Pancreas (tissue), 10 donors: ENCODE measurements around the gene GAB4. TPM values are rescaled to one million over a fixed set of nuclear protein-coding genes. Genes with fewer than 3 reads are reported as not detected.

ENCODE experiments used
- ATAC-seq, 4 donors: fragments of 200-7000 bp; cut with Tn5 transposase; one replicate each; pipeline versions ENCODE4 v1.8.0 to v1.9.1; 2020; ENCODE audit warnings: mild to moderate bottlenecking in 4 of 4, moderate library complexity in 4 of 4
- DNase-seq, 6 donors: peaks; one replicate each; pipeline ENCODE4 v3.0.0-alpha.2; 2020
- FAIRE-seq: peaks from 2 replicates; lab custom pipeline; 2012; peaks lifted over from hg19 to GRCh38; lab: Jason Lieb, UNC
- H3K27ac ChIP-seq, 4 donors: fragments of 200-600 bp; sonication (generic); 1 replicate in 3 of 4; 2 replicates in 1 of 4; pipeline versions ENCODE4 v1.5.0 to v1.8.0; 2020
- H3K27me3 ChIP-seq, 4 donors: fragments of 200-600 bp; one replicate each; pipeline ENCODE4 v1.8.0; 2021
- H3K36me3 ChIP-seq, 3 donors: fragments of 200-600 bp; sonication (generic) in 1 of 3; one replicate each; pipeline versions ENCODE4 v1.5.0 to v1.8.0; 2020 to 2021
- H3K4me1 ChIP-seq, 3 donors: fragments of 200-600 bp; one replicate each; pipeline ENCODE4 v1.8.0; 2021
- H3K4me3 ChIP-seq, 4 donors: fragments of 200-600 bp; sonication (generic) in 2 of 4; one replicate each; pipeline versions ENCODE4 v1.5.0 to v1.8.0; 2020 to 2021
- H3K9me3 ChIP-seq, 4 donors: fragments of 200-600 bp; one replicate each; pipeline ENCODE4 v1.8.0; 2021
- CTCF ChIP-seq, 4 donors: fragments of 200-600 bp; sonication (generic) in 3 of 4; IDR thresholded peaks; one replicate each; pipeline versions ENCODE4 v1.5.0 to v1.8.0; 2021; ENCODE audit warnings: antibody characterized with exemption in 4 of 4
- WGBS, 2 donors: extraction: QIAGEN DNeasy Blood & Tissue Kit; methylation state at CpG; one replicate each; pipeline ENCODE4 v1.1.7; 2013; 5-methylcytosine and 5-hydroxymethylcytosine counted together
- intact Hi-C, 3 donors: fragments of 100-400 bp; cut with DNase I; formaldehyde crosslinking; loops; one replicate each; pipeline versions ENCODE4 v1.11.1 to v1.14.2; 2022
- polyA plus RNA-seq, 2 donors: library from polyadenylated mRNA; stranded (reverse); fragments of 200-250 nt; gene quantifications; one replicate each; pipeline ENCODE4 v1.2.3, GENCODE V29; 2013
- total RNA-seq, 6 donors: library from RNA; stranded (reverse); fragmentation: NEBNext Ultra II Directional in 4 of 6; extraction: Animal tissue kit (Norgen Biotek cat#: 25700) in 4 of 6; gene quantifications; one replicate each; pipeline versions ENCODE4 v1.2.1 to v1.2.4, GENCODE V29; 2021 to 2023
- donor health status: healthy with polysubstance abuse.
- donor health status: DM: no; HTN: no; CAD: no; lungs with moderate emphysema.
- donor health status: DM: no; HTN: no; CAD: no.
- donor health status: control.
- donor health status: control.
- donor health status: Bipolar disorder and iron deficiency.
- donor health status: DM: yes; HTN: yes; CAD: no.
- donor health status: DM: no; HTN: no; CAD: no.
- donor health status: DM: no; HTN: no; CAD: no.
- donor health status: DM: yes; HTN: yes; CAD: no.

GAB4 gene
- total and polyA plus RNA-seq, 8 donors = not detected

DNA sequence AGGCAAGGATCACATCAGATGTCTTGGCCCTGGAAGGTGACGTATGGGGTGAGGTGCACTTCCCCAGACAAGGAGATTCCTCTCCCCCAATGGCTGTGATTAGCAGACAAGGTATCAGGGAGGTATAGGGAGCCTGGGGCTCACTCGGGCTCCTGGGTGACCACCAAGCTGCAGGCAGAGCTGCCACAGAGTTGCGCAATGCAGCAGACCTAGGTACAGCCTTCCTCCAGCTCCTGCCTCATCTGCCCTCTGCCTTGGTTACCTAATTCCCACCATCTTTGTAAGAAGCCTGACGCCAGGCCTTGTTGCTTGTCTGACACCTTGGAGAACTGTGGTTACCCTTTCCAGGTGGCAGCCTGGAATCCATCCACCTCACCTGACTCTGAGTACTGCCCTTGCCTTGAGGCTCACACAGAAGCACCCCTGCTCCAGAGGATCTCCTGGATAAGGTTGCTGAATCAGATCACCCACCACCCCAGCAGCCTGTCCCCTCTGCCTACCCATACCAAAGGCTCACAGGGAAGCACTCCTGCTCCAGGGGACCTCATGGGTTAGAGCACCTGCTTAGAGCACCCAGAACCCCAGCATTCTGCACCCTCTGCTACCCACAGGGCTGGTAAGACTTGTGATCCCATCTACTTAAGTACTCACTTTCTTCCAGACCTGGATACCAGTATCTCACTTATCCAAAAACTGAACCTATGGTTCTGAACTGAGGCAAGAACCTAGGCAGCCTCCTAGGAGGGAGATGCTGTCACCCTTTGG, 40.4 kb downstream of the GAB4 start:
- H3K27ac ChIP-seq = no peak overlapping the region
- no peaks in the 10 kb centered on the region for H3K27me3 ChIP-seq
- intact Hi-C loops = no loop called here
- no peak for FAIRE-seq
- 64 to 65% methylated on average over 4 of the region's 4 CpGs for WGBS, 2 donors
- H3K4me1 ChIP-seq = no peaks in the 10 kb centered on the region
- no peaks in the 10 kb centered on the region for H3K36me3 ChIP-seq
- no peak for ATAC-seq
- no peak overlapping the region for H3K4me3 ChIP-seq
- no peaks in the 10 kb centered on the region for H3K9me3 ChIP-seq
- no peak for DNase-seq
- no peak for TF ChIP-seq CTCF (IDR thresholded peaks at IDR 0.05)

- no peaks in the 10 kb centered on the region for H3K9me3 ChIP-seq
- H3K4me1 ChIP-seq = no peaks in the 10 kb centered on the region
- no peak overlapping the region for H3K4me3 ChIP-seq
- ATAC-seq (no peak), FAIRE-seq (no peak), DNase-seq (no peak)
- intact Hi-C loops = no loop called here
- H3K36me3 ChIP-seq = no peaks in the 10 kb centered on the region
- no peak overlapping the region for H3K27ac ChIP-seq
- TF ChIP-seq CTCF (IDR thresholded peaks at IDR 0.05) = no peak
- WGBS, 2 donors = 61 to 71% methylated on average over 6 of the region's 6 CpGs
- no peaks in the 10 kb centered on the region for H3K27me3 ChIP-seq
Measured at GRCh38 chr22:16966251-16966650, 41.8 kb downstream of the GAB4 start.

DNA sequence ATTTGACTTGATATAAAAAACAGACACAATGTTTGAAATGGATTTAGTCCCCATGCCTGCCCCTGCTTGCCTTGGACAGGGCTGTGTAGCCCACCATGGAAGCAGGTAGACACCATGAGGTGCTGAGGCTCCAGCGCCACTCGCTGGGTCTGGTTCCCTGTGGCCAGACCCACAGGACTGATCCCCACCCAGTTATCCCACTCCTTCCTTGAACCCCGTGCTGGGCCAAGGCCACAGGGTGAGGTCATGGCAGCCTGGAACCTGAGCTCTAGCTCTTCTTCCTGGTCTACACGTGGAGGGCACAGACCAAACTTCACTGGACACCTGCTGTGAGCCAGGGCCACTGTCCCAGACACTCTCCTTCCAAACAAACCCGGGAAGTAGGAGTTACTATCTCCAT, 42.5 kb downstream of the GAB4 start:
- FAIRE-seq (no peak), ATAC-seq (no peak), DNase-seq (no peak)
- no peaks in the 10 kb centered on the region for H3K9me3 ChIP-seq
- H3K4me3 ChIP-seq = no peak overlapping the region
- H3K27ac ChIP-seq = no peak overlapping the region
- no peaks in the 10 kb centered on the region for H3K27me3 ChIP-seq
- no peaks in the 10 kb centered on the region for H3K36me3 ChIP-seq
- no peaks in the 10 kb centered on the region for H3K4me1 ChIP-seq
- no peak for TF ChIP-seq CTCF (IDR thresholded peaks at IDR 0.05)
- intact Hi-C loops = no loop called here
- 45 to 60% methylated on average over 5 of the region's 5 CpGs for WGBS, 2 donors

DNA sequence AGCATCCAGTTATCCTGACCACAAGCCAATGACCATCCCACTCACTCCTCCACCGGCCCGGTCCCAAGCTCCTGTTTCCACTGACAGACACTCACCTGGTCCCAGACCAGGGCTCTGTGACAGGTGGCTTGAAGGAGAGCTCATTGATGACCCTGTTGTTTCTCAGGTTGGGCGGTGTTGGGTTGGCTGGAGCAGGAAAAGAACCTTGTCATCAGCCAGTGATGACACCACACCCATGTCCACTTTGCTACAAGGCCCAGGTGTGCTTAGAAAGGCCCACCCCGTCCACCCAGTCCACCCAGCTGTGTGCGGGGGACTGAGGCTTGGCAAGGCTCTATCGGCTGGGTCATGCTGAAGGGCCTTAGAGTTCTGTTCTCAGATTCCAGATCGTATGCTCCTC, 42.9 kb downstream of the GAB4 start:
- H3K27ac ChIP-seq = no peak overlapping the region
- no peaks in the 10 kb centered on the region for H3K9me3 ChIP-seq
- H3K4me1 ChIP-seq = no peaks in the 10 kb centered on the region
- intact Hi-C loops = no loop called here
- TF ChIP-seq CTCF (IDR thresholded peaks at IDR 0.05) = no peak
- DNase-seq = no peak
- no peaks in the 10 kb centered on the region for H3K36me3 ChIP-seq
- no peak for FAIRE-seq
- WGBS, 2 donors = 57 to 65% methylated on average over 7 of the region's 7 CpGs
- H3K27me3 ChIP-seq = no peaks in the 10 kb centered on the region
- ATAC-seq = no peak
- no peak overlapping the region for H3K4me3 ChIP-seq

DNA sequence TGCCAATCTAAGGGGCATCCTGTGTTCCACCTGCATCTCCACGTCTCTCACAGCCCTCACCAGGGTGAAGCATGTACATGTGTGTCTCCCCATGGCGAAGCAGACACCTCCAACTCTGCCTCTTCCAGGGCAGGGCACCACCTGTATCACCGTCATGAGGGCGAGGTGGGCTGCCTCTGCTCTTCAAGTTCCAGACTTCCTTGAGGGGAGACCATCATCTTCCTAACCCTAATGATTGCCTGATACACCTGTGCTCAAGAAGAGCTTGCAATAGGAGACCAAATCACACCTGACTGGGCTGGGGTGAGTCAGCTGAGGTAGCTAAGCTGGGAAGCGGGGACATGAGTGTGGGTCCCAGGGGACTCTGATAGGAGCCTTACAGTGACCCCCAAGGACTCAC, 43.7 kb downstream of the GAB4 start:
- H3K9me3 ChIP-seq = no peaks in the 10 kb centered on the region
- ATAC-seq (no peak), FAIRE-seq (no peak), DNase-seq (no peak)
- WGBS, 2 donors = 64 to 72% methylated on average over 5 of the region's 5 CpGs
- H3K27ac ChIP-seq = no peak overlapping the region
- no peak for TF ChIP-seq CTCF (IDR thresholded peaks at IDR 0.05)
- H3K4me3 ChIP-seq = no peak overlapping the region
- no peaks in the 10 kb centered on the region for H3K4me1 ChIP-seq
- intact Hi-C loops = no loop called here
- no peaks in the 10 kb centered on the region for H3K36me3 ChIP-seq
- H3K27me3 ChIP-seq = no peaks in the 10 kb centered on the region
